PC-9 (cell line): Measurements from ENCODE around the gene TUBGCP4. TPM values are rescaled to one million over a fixed set of nuclear protein-coding genes. Genes with fewer than 3 reads are reported as not detected.
A peak's percentile ranks its signal among the peaks of the same experiment; 100 is the strongest.

ENCODE experiments used
- BruUV-seq: library from RNA; stranded (reverse); fragments of 400-500 nt; replicated peaks from 2 replicates; lab custom pipeline; 2021; lab: Mats Ljungman, UMichigan
- CTCF ChIA-PET: fragments of 300-600 bp; sonication (Branson Sonifier 250); formaldehyde crosslinking; loops from one replicate; lab custom pipeline; 2022; ENCODE audit warnings: antibody characterized with exemption; lab: Charles Lee
- POLR2A ChIA-PET: fragments of 300-600 bp; sonication (Branson Sonifier 250); formaldehyde crosslinking; loops from one replicate; lab custom pipeline; 2022; ENCODE audit warnings: antibody characterized with exemption; ENCODE audit not compliant: unreplicated experiment; lab: Charles Lee
- DNase-seq, 2 experiments: peaks; one replicate each; pipeline versions ENCODE4 v3.0.0 to v3.0.0-alpha.2; 2015 to 2022; ENCODE audit warnings: mixed read lengths in 1 of 2
- H2AFZ ChIP-seq: fragments of 200-600 bp; sonication (generic); 2 replicates; pipeline ENCODE4 v1.8.1; 2017; ENCODE audit warnings: antibody characterized with exemption
- H3F3A ChIP-seq: fragments of 200-600 bp; sonication (generic); 2 replicates; pipeline ENCODE4 v1.8.1; 2017; ENCODE audit warnings: antibody characterized with exemption, mild to moderate bottlenecking, low read depth; ENCODE audit not compliant: insufficient read depth
- H3K27ac ChIP-seq: fragments of 200-600 bp; sonication (generic); 2 replicates; pipeline ENCODE4 v1.6.1; 2016; ENCODE audit warnings: mixed run types
- H3K27me3 ChIP-seq: fragments of 200-600 bp; sonication (generic); 2 replicates; pipeline ENCODE4 v1.6.1; 2016; ENCODE audit warnings: low read depth, mixed run types; ENCODE audit not compliant: insufficient read depth
- H3K36me3 ChIP-seq: fragments of 200-600 bp; sonication (generic); 2 replicates; pipeline ENCODE4 v1.6.1; 2016; ENCODE audit warnings: low read depth, mixed run types
- H3K4me1 ChIP-seq: fragments of 200-600 bp; sonication (generic); replicated peaks from 2 replicates; pipeline ENCODE4 v1.6.1; 2016; ENCODE audit warnings: mixed run types; ENCODE audit not compliant: insufficient read depth
- H3K4me2 ChIP-seq: fragments of 200-600 bp; sonication (generic); 2 replicates; pipeline ENCODE4 v1.6.1; 2017; ENCODE audit warnings: mixed run types
- H3K4me3 ChIP-seq: fragments of 200-600 bp; sonication (generic); 2 replicates; pipeline ENCODE4 v1.6.1; 2016; ENCODE audit warnings: mixed run types
- H3K79me2 ChIP-seq: fragments of 200-600 bp; sonication (generic); 2 replicates; pipeline ENCODE4 v1.6.1; 2017; ENCODE audit warnings: low read depth, mixed run types
- H3K9me2 ChIP-seq: fragments of 200-600 bp; sonication (generic); 2 replicates; pipeline ENCODE4 v1.8.1; 2017; ENCODE audit warnings: mild to moderate bottlenecking; ENCODE audit not compliant: insufficient read depth
- H3K9me3 ChIP-seq: fragments of 200-600 bp; sonication (generic); 2 replicates; pipeline ENCODE4 v1.8.1; 2016; ENCODE audit warnings: low read depth; ENCODE audit not compliant: insufficient read depth
- H4K20me1 ChIP-seq: fragments of 200-600 bp; sonication (generic); 2 replicates; pipeline ENCODE4 v1.8.1; 2017; ENCODE audit not compliant: insufficient read depth
- EZH2 ChIP-seq: fragments of 200-600 bp; sonication (generic); IDR thresholded peaks from 2 replicates; pipeline ENCODE4 v1.8.0; 2017; ENCODE audit warnings: antibody characterized with exemption, low read depth
- intact Hi-C: fragments of 100-400 bp; cut with micrococcal nuclease; formaldehyde crosslinking; loops from one replicate; pipeline ENCODE4 v1.10.0; 2022; ENCODE audit not compliant: unreplicated experiment
- total RNA-seq: library from RNA; stranded (reverse); gene quantifications from 2 replicates; pipeline ENCODE4 v1.2.3, GENCODE V29; 2021
- TF ChIP-seq, protein P1 (sequence below): fragments of 200-600 bp; sonication (generic); conservative IDR thresholded peaks from 2 replicates; pipeline ENCODE4 v1.6.1; 2017; ENCODE audit warnings: mixed run types, antibody characterized with exemption, mild to moderate bottlenecking, moderate library complexity

Gene TUBGCP4
- total RNA-seq, 1 experiment from 2014 or later, result 30.8 TPM

DNA sequence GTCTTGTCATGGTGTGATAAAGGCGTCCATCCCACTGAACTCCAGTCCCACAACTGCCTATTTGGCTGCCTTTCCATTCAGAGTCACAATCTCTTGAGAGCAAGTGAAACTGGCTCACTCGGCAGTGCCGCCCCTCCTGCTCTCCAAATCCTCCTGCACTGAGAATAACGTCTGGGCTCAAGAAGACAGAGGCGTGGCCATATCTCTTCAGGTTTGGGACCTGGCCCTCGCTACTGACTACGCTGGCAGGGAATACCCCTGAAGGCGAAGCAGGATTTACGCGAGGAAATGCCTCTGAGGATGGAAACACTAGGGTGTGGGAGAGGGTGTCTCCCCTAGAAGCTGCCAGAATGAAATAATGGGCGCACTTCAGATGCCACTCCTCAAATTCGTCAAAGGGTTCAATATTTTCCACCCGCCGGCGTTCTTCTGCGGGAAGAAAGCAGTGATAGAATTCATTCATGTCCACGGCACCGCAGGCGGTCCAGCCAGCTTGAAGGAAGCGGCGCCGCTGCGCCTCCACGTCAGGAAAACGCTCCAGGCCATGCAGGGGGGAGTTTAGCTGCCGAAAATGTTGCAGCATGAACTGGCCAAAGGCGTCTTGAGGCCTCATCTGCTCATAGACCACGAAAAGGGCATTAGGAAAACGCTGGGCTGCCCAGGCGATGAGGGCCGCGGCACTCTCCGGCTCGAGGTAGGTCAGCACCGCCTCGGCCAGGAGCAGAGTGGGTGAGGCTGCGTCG lies 41.5 kb upstream of the TUBGCP4 start:
- Histone ChIP-seq H4K20me1 (no peaks in the 10 kb centered on the region; the same call in 1 of the 2 replicates), H3K27ac (peak overlapping the region; percentile 62), H3F3A (no peaks in the 10 kb centered on the region), H3K4me1 (peaks cover 17% of the 10 kb centered on the region), H3K4me2 (peak overlapping the region; percentile 85), H3K9me2 (no peaks in the 10 kb centered on the region), H2AFZ (peak overlapping the region; percentile 96), H3K9me3 (no peaks in the 10 kb centered on the region), H3K27me3 (no peaks in the 10 kb centered on the region), H3K79me2 (peaks cover 19% of the 10 kb centered on the region), H3K4me3 (peak overlapping the region; percentile 86), H3K36me3 (no peaks in the 10 kb centered on the region)
- intact Hi-C loops, result no loop called here
- CTCF ChIA-PET, result no interaction called here
- BruUV-seq, result no TSS peak
- TF ChIP-seq, protein P1, sequence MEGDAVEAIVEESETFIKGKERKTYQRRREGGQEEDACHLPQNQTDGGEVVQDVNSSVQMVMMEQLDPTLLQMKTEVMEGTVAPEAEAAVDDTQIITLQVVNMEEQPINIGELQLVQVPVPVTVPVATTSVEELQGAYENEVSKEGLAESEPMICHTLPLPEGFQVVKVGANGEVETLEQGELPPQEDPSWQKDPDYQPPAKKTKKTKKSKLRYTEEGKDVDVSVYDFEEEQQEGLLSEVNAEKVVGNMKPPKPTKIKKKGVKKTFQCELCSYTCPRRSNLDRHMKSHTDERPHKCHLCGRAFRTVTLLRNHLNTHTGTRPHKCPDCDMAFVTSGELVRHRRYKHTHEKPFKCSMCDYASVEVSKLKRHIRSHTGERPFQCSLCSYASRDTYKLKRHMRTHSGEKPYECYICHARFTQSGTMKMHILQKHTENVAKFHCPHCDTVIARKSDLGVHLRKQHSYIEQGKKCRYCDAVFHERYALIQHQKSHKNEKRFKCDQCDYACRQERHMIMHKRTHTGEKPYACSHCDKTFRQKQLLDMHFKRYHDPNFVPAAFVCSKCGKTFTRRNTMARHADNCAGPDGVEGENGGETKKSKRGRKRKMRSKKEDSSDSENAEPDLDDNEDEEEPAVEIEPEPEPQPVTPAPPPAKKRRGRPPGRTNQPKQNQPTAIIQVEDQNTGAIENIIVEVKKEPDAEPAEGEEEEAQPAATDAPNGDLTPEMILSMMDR, result no peak
- TF ChIP-seq EZH2, result no peak
- POLR2A ChIA-PET, result interaction anchor here (0.7 kb wide), 1 partner anchor 105 kb away, joined by 7 read pairs; no protein-coding TSS in a partner anchor
- no peak for DNase-seq

DNA sequence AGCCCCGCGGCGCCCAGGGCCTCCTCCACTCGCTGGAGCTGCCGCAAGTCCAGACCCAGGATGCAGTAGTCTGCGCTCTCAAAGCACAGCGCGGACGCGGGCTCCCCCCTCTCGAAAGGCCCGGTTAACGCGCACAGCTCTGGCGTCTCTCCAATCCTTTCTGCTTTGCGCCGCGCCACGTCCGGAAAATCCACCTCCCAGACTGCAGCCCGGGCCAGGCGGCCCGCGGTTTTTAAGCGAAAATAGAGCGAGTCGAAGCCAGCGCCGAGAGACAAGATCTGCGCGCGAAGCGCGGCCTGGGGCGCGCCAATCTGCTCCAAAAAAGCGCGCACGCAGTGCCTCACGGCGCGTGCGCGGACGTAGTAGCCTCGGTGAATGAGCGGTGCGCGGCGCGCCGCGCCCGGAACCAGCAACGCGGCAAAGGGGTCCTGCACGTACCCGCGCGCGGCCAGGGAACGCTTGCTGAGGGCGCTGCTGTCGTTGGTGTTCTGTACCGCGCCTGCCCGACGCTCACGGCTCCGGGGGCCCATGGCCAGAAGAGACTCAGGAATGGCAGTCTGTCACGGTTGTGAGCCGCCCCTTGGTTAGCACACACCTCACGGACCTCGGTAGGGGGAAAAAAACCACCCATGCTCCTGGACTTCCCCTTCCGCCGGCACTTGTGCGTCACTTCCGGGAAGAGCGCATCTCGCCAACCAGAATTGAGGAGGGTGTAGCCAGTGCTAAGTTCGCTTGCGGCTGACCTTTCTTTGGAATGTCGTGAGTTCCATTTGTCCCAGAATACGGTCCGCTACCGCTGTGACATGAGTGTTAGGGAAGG lies 40.7 kb upstream of the TUBGCP4 start, which contains the start of gene LCMT2:
Gene LCMT2 (minus strand): TSS at position 614 of the 820 bp plus-strand sequence. CDS start 84 bp downstream, at position 530.
- H2AFZ ChIP-seq, result peak within 1 kb of the TSS; percentile 96
- intact Hi-C loops, result no loop called here

DNA sequence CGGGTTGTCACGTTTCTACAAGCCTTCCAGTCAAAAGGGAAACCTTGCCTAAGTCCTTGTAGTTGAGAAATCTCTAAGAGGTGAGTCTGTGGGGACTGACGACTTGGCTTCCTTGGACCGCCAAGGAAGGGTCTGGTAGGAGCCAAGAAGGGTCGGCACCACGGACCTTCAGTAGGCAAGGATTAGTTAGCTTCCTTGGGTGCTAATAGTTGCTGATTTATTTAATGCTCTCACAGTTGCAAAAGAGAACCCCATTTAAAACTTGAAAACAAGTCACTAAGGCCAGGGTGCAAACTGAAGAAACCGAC lies 40.2 kb upstream of the TUBGCP4 start:
- Histone ChIP-seq H3K36me3 (no peaks in the 10 kb centered on the region), H3K79me2 (peaks cover 19% of the 10 kb centered on the region), H3K4me2 (peak overlapping the region; percentile 85), H3F3A (no peaks in the 10 kb centered on the region), H4K20me1 (no peaks in the 10 kb centered on the region; the same call in 1 of the 2 replicates), H3K27me3 (no peaks in the 10 kb centered on the region), H3K27ac (no peak overlapping the region), H3K4me1 (peaks cover 17% of the 10 kb centered on the region), H2AFZ (peak overlapping the region; percentile 96), H3K9me3 (no peaks in the 10 kb centered on the region), H3K4me3 (peak overlapping the region; percentile 86), H3K9me2 (no peaks in the 10 kb centered on the region)
- ChIA-PET POLR2A (no interaction called here), CTCF (no interaction called here)
- DNase-seq, result no peak
- TF ChIP-seq, protein P1, result no peak
- TF ChIP-seq EZH2, result no peak
- TSS peak; percentile 90 for BruUV-seq
- intact Hi-C loops, result no loop called here

More for the DNA sequence above, 40.7 kb upstream of the TUBGCP4 start, which contains the start of gene LCMT2:
- no peaks in the 10 kb centered on the region for H3K36me3 ChIP-seq
- peak within 1 kb of the TSS; percentile 85 for H3K4me2 ChIP-seq
- no peaks in the 10 kb centered on the region for H3K9me3 ChIP-seq
- TF ChIP-seq EZH2, result no peak
- TF ChIP-seq, protein P1, result no peak
- peak within 1 kb of the TSS; percentile 86 for H3K4me3 ChIP-seq
- DNase-seq, result peak; percentile 85 to 87
- POLR2A ChIA-PET, result interaction anchor here (0.7 kb wide), 1 partner anchor 106 kb away, joined by 7 read pairs; no protein-coding TSS in a partner anchor
- BruUV-seq, result TSS peak; percentile 52
- H3K9me2 ChIP-seq, result no peaks in the 10 kb centered on the region
- peaks cover 17% of the 10 kb centered on the region for H3K4me1 ChIP-seq
- no peaks in the 10 kb centered on the region for H3K27me3 ChIP-seq
- H3K27ac ChIP-seq, result peak within 1 kb of the TSS; percentile 62
- no peaks in the 10 kb centered on the region for H3F3A ChIP-seq
- CTCF ChIA-PET, result no interaction called here
- no peaks in the 10 kb centered on the region; the same call in 1 of the 2 replicates for H4K20me1 ChIP-seq
- H3K79me2 ChIP-seq, result peaks cover 19% of the 10 kb centered on the region
